ENCODE data around the gene P3H3. TPM values are rescaled to one million over a fixed set of nuclear protein-coding genes. Genes with fewer than 3 reads are reported as not detected.
"Not testable (repeated sequence)": the region's sequence is repeated elsewhere in the genome, so short reads cannot be mapped to it uniquely, and the experiment has no call there.

Gene P3H3
- polyA plus RNA-seq, 1 experiment: 71.6 TPM

GRCh38 chr12:6860116-6860515 lies 31.9 kb downstream of the P3H3 start:
- POLR2A ChIA-PET: no interaction called here

DNA sequence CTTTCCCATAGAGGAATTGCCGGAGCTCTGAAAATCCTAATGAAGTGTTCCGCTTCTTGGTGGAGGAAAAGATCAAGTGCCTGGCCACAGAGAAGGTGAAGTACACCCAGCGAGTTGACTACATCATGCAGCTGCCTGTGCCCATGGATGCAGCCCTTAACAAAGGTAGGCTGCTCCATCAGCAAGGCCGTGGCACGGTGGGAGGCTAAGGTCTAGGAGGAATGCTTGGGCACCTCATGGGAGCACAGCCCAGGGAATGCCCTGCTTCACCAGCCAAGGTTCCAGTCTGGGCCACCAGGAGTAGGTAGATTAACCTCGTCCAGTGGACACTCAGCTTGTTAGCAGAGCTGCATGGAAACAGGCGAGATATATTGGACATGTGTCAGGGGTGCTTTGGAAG lies 32.7 kb downstream of the P3H3 start:
- H3K36me3 ChIP-seq (ENCODE audit: control insufficient read depth, insufficient read depth, low read length): peaks cover 56% of the 10 kb centered on the region
- DNase-seq (ENCODE audit: low read depth): no peak
- ChIA-PET CTCF (interaction anchor here (1.1 to 3.5 kb wide), 3 partner anchors 8 to 11 kb away, joined by 3 to 15 read pairs (median 10); partner anchors contain the start of gene SPSB2), POLR2A (no interaction called here)
- no peaks in the 10 kb centered on the region for H3K27me3 ChIP-seq (ENCODE audit: control insufficient read depth, insufficient read depth, low read length)
- TF ChIP-seq, protein P1, sequence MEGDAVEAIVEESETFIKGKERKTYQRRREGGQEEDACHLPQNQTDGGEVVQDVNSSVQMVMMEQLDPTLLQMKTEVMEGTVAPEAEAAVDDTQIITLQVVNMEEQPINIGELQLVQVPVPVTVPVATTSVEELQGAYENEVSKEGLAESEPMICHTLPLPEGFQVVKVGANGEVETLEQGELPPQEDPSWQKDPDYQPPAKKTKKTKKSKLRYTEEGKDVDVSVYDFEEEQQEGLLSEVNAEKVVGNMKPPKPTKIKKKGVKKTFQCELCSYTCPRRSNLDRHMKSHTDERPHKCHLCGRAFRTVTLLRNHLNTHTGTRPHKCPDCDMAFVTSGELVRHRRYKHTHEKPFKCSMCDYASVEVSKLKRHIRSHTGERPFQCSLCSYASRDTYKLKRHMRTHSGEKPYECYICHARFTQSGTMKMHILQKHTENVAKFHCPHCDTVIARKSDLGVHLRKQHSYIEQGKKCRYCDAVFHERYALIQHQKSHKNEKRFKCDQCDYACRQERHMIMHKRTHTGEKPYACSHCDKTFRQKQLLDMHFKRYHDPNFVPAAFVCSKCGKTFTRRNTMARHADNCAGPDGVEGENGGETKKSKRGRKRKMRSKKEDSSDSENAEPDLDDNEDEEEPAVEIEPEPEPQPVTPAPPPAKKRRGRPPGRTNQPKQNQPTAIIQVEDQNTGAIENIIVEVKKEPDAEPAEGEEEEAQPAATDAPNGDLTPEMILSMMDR (IDR thresholded peaks at IDR 0.05; ENCODE audit: insufficient read depth, low read depth, low read length): no peak
- H3K4me3 ChIP-seq (ENCODE audit: low read depth, low read length): no peak overlapping the region

More at GRCh38 chr12:6860116-6860515, 31.9 kb downstream of the P3H3 start:
- no peaks in the 10 kb centered on the region for H3K27me3 ChIP-seq (ENCODE audit: control insufficient read depth, insufficient read depth, low read length)
- H3K4me3 ChIP-seq (ENCODE audit: low read depth, low read length): no peak overlapping the region
- H3K36me3 ChIP-seq (ENCODE audit: control insufficient read depth, insufficient read depth, low read length): peaks cover 59% of the 10 kb centered on the region
- CTCF ChIA-PET: interaction anchor here (1.1 to 3.5 kb wide), 4 partner anchors 9 to 107 kb away, joined by 4 to 15 read pairs (median 8); partner anchors contain the start of genes MLF2 and SPSB2
- no peak for DNase-seq (ENCODE audit: low read depth)
- TF ChIP-seq, protein P1 (IDR thresholded peaks at IDR 0.05; ENCODE audit: insufficient read depth, low read depth, low read length): no peak

DNA sequence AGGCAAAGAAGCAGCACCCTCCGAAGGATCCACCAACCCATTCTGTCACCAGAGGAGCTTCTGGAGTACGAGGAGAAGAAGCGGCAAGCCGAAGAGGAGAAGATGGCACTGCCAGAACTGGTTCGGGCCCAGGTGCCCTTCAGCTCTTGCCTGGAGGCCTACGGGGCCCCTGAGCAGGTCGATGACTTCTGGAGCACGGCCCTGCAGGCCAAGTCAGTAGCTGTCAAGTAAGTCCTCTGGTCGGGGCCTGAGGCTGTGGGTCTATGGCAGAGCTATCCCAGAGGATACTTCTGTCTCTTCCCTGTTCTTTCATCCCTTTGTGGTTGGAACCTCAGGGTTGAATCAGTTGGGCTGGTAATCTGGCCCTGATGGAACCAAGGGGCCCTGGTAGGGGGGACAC lies 33.2 kb downstream of the P3H3 start:
- peaks cover 53% of the 10 kb centered on the region for H3K36me3 ChIP-seq (ENCODE audit: control insufficient read depth, insufficient read depth, low read length)
- no peak for DNase-seq (ENCODE audit: low read depth)
- TF ChIP-seq, protein P1 (IDR thresholded peaks at IDR 0.05; ENCODE audit: insufficient read depth, low read depth, low read length): no peak
- no peaks in the 10 kb centered on the region for H3K27me3 ChIP-seq (ENCODE audit: control insufficient read depth, insufficient read depth, low read length)
- POLR2A ChIA-PET: no interaction called here
- CTCF ChIA-PET: interaction anchor here (1.1 to 3.5 kb wide), 3 partner anchors 7 to 11 kb away, joined by 3 to 15 read pairs (median 10); partner anchors contain the start of gene SPSB2
- H3K4me3 ChIP-seq (ENCODE audit: low read depth, low read length): no peak overlapping the region

- DNase-seq (ENCODE audit: low read depth): no peak
- Histone ChIP-seq H3K4me3 (ENCODE audit: low read depth, low read length) (no peak overlapping the region), H3K27me3 (ENCODE audit: control insufficient read depth, insufficient read depth, low read length) (no peaks in the 10 kb centered on the region), H3K36me3 (ENCODE audit: control insufficient read depth, insufficient read depth, low read length) (peaks cover 47% of the 10 kb centered on the region)
- TF ChIP-seq, protein P1 (IDR thresholded peaks at IDR 0.05; ENCODE audit: insufficient read depth, low read depth, low read length): no peak
- ChIA-PET POLR2A (no interaction called here), CTCF (interaction anchor here (1.4 to 1.8 kb wide), 2 partner anchors 9 to 11 kb away, joined by 5 to 7 read pairs; partner anchors contain the start of genes SPSB2 and USP5)
These were observed 34.8 kb downstream of the P3H3 start for GRCh38 chr12:6863033-6863432.

DNA sequence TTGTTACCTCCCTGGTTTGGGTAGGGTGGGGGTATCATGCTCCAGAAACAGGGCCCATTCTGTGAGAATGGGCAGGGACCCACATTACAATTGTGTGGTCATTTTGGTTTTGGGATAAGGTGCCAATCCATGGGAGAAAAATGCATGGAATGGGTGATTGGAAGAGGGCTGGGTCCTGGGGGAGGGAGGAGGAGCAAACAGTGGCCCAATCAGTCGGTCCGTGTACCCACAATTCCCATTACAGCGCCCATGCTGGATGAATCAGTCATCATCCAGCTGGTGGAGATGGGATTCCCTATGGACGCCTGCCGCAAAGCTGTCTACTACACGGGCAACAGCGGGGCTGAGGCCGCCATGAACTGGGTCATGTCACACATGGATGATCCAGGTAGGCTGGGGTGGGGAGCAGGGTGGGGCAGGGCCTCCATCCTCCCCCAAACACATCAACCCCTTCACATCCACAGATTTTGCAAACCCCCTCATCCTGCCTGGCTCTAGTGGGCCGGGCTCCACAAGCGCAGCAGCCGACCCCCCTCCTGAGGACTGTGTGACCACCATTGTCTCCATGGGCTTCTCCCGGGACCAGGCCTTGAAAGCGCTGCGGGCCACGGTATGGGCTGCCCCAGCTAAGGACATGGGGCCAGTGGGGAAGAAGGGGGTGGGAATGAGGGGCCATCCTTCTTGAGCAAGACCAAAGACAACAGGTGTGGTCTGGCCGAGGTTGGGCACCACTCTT lies 35.5 kb downstream of the P3H3 start:
- no peak overlapping the region for H3K4me3 ChIP-seq (ENCODE audit: low read depth, low read length)
- peaks cover 42% of the 10 kb centered on the region for H3K36me3 ChIP-seq (ENCODE audit: control insufficient read depth, insufficient read depth, low read length)
- CTCF ChIA-PET: interaction anchor here (1.4 to 9.7 kb wide), 3 partner anchors 9 to 11 kb away, joined by 5 to 112 read pairs (median 7); partner anchors contain the start of genes CDCA3, SPSB2 and USP5
- H3K27me3 ChIP-seq (ENCODE audit: control insufficient read depth, insufficient read depth, low read length): no peaks in the 10 kb centered on the region
- TF ChIP-seq, protein P1 (IDR thresholded peaks at IDR 0.05; ENCODE audit: insufficient read depth, low read depth, low read length): no peak
- POLR2A ChIA-PET: no interaction called here
- no peak for DNase-seq (ENCODE audit: low read depth)

DNA sequence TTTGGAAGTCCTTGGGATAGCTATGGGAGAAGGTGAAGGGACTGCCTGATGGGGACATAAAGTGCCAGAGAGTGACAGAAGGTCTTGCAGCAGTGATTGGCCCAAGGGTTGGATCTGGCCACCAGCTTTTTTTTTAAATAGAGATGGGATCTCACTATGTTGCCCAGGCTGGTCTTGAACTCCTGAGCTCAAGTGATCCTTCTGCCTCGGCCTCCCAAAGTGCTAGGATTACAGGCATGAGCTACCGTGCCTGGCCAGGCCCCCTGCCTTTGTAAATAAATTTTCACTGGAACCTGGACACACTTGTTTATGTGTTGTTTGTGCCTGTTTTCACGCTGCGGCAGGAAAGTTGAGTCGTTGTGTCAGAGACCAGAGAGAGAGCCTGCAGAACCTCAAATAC lies 37.1 kb downstream of the P3H3 start:
- H3K4me3 ChIP-seq (ENCODE audit: low read depth, low read length); DNase-seq (ENCODE audit: low read depth); H3K27me3 ChIP-seq (ENCODE audit: control insufficient read depth, insufficient read depth, low read length): not testable (repeated sequence)
- CTCF ChIA-PET: interaction anchor here (0.9 to 9.7 kb wide), 3 partner anchors 12 to 87 kb away, joined by 3 to 112 read pairs (median 4); partner anchors contain the start of genes CDCA3 and USP5
- peaks cover 42% of the 10 kb centered on the region for H3K36me3 ChIP-seq (ENCODE audit: control insufficient read depth, insufficient read depth, low read length)
- POLR2A ChIA-PET: interaction anchor here (4.7 kb wide), 1 partner anchor 13 kb away, joined by 34 read pairs; the partner anchor contains the start of genes CDCA3 and USP5

Measured in BJ (cell line).